Measurements from ENCODE around the gene UQCC2. TPM values are rescaled to one million over a fixed set of nuclear protein-coding genes. Genes with fewer than 3 reads are reported as not detected.

The UQCC2 gene
- total RNA-seq, 1 donor from 2014 or later = 98.8 TPM

- peaks cover 9% of the 10 kb centered on the region for H3K4me1 Mint-ChIP-seq (ENCODE audit: unreplicated experiment)
- H3K27me3 Mint-ChIP-seq = no peaks in the 10 kb centered on the region
- H3K36me3 Mint-ChIP-seq = peaks cover 4% of the 10 kb centered on the region
- TF ChIP-seq CTCF (conservative IDR thresholded peaks at IDR 0.05) = no peak
- H3K27ac Mint-ChIP-seq = no peak overlapping the region
- DNase-seq (ENCODE audit: extremely low spot score, unreplicated experiment) = no peak
- no peak overlapping the region for H3K4me3 Mint-ChIP-seq
- H3K9me3 Mint-ChIP-seq = no peaks in the 10 kb centered on the region
These were observed 33.8 kb downstream of the UQCC2 start for GRCh38 chr6:33677689-33678088.

GRCh38 chr6:33677143-33677660 is 34.3 kb downstream of the UQCC2 start:
- no peak overlapping the region for H3K27ac Mint-ChIP-seq
- H3K4me1 Mint-ChIP-seq (ENCODE audit: unreplicated experiment) = peaks cover 9% of the 10 kb centered on the region

DNA sequence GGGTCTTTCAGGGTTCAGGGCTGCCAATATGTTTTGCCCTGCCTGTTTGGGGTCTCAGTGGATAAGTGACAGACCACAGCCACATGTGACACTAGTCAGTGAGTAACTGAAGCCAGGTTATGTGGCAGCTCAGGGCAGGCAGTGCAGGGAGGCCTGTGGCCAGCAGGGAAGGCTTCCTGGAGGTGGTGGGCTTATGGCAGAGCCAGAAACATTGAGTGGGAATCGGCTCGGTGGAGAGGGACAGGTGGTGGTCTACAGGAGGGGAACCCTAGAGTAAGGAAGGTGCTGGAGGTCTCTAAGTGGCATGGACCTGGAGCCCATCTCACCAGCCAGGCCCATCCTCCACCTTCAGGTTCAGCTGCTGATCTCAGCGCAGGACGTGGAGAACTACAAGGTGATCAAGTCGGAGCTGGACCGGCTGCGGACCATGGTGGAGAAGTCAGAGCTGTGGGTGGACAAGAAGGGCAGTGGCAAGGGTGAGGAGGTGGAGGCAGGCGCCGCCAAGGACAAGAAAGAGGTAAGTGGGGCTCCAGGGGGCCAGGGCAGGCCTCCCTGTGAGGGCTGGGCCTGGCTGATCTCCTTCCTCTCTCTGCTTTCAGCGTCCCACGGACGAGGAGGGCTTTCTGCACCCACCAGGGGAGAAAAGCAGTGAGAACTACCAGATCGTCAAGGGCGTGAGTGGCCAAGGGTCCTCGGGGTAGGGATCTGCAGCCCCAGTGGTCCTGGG is 34.9 kb downstream of the UQCC2 start:
- Mint-ChIP-seq H3K36me3 (peaks cover 4% of the 10 kb centered on the region), H3K4me1 (ENCODE audit: unreplicated experiment) (peaks cover 9% of the 10 kb centered on the region), H3K27ac (no peak overlapping the region), H3K9me3 (no peaks in the 10 kb centered on the region), H3K27me3 (no peaks in the 10 kb centered on the region), H3K4me3 (no peak overlapping the region)
- DNase-seq (ENCODE audit: extremely low spot score, unreplicated experiment) = no peak
- no peak for TF ChIP-seq CTCF (conservative IDR thresholded peaks at IDR 0.05)

More at GRCh38 chr6:33677143-33677660, 34.3 kb downstream of the UQCC2 start:
- no peak for DNase-seq (ENCODE audit: extremely low spot score, unreplicated experiment)
- Mint-ChIP-seq H3K27me3 (no peaks in the 10 kb centered on the region), H3K9me3 (no peaks in the 10 kb centered on the region), H3K4me3 (no peak overlapping the region), H3K36me3 (peaks cover 4% of the 10 kb centered on the region)
- no peak for TF ChIP-seq CTCF (conservative IDR thresholded peaks at IDR 0.05)

- Mint-ChIP-seq H3K9me3 (no peaks in the 10 kb centered on the region), H3K4me3 (no peak overlapping the region), H3K36me3 (peaks cover 4% of the 10 kb centered on the region), H3K4me1 (ENCODE audit: unreplicated experiment) (peaks cover 9% of the 10 kb centered on the region), H3K27me3 (no peaks in the 10 kb centered on the region), H3K27ac (no peak overlapping the region)
- no peak for DNase-seq (ENCODE audit: extremely low spot score, unreplicated experiment)
- no peak for TF ChIP-seq CTCF (conservative IDR thresholded peaks at IDR 0.05)
These were observed 35.5 kb downstream of the UQCC2 start for GRCh38 chr6:33675968-33676367.

DNA sequence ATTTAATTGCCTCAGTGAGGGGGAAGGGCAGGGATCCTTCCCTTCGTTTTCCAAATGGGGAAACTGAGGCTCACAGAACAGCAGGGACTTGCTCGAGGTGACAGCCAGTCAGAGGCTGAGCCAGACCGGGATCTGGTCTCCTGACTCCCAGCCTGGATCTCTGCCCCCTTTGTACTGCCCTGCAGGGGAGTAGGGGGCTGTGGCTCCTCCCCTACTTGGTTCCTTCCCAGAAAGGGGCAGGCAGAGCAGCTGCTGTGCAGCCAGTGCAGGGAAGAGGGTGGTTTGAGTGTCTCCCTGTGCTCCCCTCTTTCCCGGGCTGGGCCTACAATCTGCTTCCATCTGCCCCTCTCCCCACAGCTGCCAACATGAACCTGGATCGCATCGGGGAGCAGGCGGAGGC is 37.6 kb downstream of the UQCC2 start:
- H3K27me3 Mint-ChIP-seq = no peaks in the 10 kb centered on the region
- no peak overlapping the region for H3K4me3 Mint-ChIP-seq
- peaks cover 6% of the 10 kb centered on the region for H3K36me3 Mint-ChIP-seq
- no peaks in the 10 kb centered on the region for H3K9me3 Mint-ChIP-seq
- DNase-seq (ENCODE audit: extremely low spot score, unreplicated experiment) = no peak
- peaks cover 9% of the 10 kb centered on the region for H3K4me1 Mint-ChIP-seq (ENCODE audit: unreplicated experiment)
- H3K27ac Mint-ChIP-seq = peak overlapping the region; percentile 46
- no peak for TF ChIP-seq CTCF (conservative IDR thresholded peaks at IDR 0.05)
